ES-I3 (cell line): ENCODE measurements around the gene FOCAD.
"Not testable (repeated sequence)": the region's sequence is repeated elsewhere in the genome, so short reads cannot be mapped to it uniquely, and the experiment has no call there.

ENCODE experiments used
- H3K36me3 ChIP-seq: 2 replicates; pipeline ENCODE4 v1.6.1; 2013; ENCODE audit warnings: mild to moderate bottlenecking, low read length, control low read depth, moderate library complexity; ENCODE audit not compliant: insufficient read depth
- H3K4me1 ChIP-seq: 2 replicates; pipeline ENCODE4 v1.6.1; 2013; ENCODE audit warnings: mild to moderate bottlenecking, control low read depth, low read length; ENCODE audit not compliant: insufficient read depth
- H3K9ac ChIP-seq: 2 replicates; pipeline ENCODE4 v1.6.1; 2013; ENCODE audit warnings: low read depth, mild to moderate bottlenecking, low read length, moderate library complexity
- H3K9me3 ChIP-seq: 2 replicates; pipeline ENCODE4 v1.6.1; 2013; ENCODE audit warnings: mild to moderate bottlenecking, low read length, moderate library complexity; ENCODE audit not compliant: control insufficient read depth, insufficient read depth

FOCAD gene

GRCh38 chr9:20930836-20931235 is 246.8 kb downstream of the FOCAD start:
- Histone ChIP-seq H3K36me3 (peaks cover 4% of the 10 kb centered on the region; the same call in 1 of the 2 replicates), H3K9ac (no peak overlapping the region), H3K9me3 (no peaks in the 10 kb centered on the region), H3K4me1 (no peaks in the 10 kb centered on the region)

DNA sequence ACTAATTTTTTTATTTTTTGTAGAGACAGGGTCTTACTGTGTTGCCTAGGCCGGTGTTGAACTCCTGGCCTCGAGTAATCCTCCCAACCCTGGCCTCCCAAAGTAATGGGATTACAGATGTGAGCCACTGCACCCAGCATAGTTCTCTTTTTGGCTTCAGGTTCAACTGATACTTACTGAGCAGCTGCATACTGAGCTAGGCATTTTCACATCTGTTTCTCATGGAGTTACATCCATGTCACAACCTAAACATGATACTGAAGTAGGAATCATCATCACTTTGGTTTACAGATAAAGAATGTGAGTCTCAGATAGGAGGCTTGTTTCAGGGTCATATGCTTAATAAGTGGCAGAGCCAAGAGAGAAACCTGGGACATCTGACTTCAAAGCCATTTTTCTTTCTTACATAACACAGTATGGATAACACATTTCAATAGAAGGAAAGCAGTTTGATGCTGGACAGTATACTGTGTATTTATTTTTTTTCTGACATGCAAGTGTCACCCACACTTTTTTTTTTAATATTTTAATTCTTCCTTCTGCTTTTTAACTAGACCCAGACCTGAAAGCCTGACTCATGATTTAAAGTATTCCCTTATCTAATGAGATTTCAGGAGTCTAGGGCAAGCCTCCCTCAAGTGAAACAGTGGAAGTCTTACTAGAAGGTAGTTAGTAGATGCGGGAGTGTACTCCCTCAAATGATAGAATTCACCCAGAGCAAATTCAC is 256.6 kb downstream of the FOCAD start:
- Histone ChIP-seq H3K4me1 (no peaks in the 10 kb centered on the region), H3K9me3 (no peaks in the 10 kb centered on the region), H3K9ac (no peak overlapping the region)

DNA sequence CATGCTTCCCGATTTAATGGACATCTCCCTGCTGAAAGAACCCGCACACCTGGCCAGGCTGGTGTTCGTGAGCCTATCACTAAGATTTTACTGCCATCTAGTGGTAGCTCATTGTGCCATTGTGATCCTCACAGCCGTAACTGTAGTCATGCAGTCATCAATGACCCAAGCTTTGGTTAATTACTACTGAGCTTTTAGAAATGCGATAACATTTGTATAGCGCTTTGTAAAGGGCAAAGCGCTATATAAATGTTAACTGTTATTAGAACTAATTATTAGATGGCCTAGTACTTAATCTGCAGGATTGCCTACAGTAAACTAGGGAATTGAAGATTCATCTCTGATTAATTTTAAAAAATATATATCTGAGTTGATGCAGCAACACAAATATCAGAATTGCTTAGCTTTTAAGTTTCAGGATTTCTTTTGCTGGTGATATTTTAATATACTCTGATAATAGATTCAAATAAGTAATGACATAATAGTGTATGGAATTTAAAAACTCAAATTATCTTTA is 257.2 kb downstream of the FOCAD start:
- Histone ChIP-seq H3K9ac (no peak overlapping the region), H3K36me3 (no peaks in the 10 kb centered on the region), H3K4me1 (no peaks in the 10 kb centered on the region), H3K9me3 (no peaks in the 10 kb centered on the region)

More for the DNA sequence above, 256.6 kb downstream of the FOCAD start:
- no peaks in the 10 kb centered on the region for H3K36me3 ChIP-seq

DNA sequence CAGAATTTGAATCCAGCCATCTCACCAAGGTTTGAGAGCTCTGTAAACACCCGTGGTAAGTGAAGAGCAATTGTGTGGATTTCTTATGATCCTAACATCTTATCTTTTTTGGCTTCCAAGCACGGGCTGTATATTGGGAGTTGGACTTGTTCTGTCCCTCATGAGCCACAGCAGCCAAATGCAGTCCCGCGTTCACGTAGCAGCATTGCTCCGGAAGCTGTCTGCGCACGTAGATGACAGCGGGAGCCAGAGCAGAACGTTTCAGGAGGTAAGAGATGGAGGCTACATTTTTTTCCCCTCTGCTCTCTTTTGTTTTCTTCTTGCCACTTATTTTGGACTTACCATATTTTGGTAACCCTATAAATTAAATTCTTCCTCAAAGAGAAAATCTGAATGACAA is 260.4 kb downstream of the FOCAD start:
- Histone ChIP-seq H3K36me3 (no peaks in the 10 kb centered on the region), H3K9ac (no peak overlapping the region), H3K4me1 (peaks cover 12% of the 10 kb centered on the region; the same call in 1 of the 2 replicates), H3K9me3 (no peaks in the 10 kb centered on the region; the same call in 1 of the 2 replicates)

GRCh38 chr9:20945269-20945668 is 261.2 kb downstream of the FOCAD start:
- no peaks in the 10 kb centered on the region for H3K36me3 ChIP-seq
- peaks cover 14% of the 10 kb centered on the region; the same call in 1 of the 2 replicates for H3K4me1 ChIP-seq
- H3K9ac ChIP-seq, result no peak overlapping the region
- no peaks in the 10 kb centered on the region; the same call in 1 of the 2 replicates for H3K9me3 ChIP-seq

DNA sequence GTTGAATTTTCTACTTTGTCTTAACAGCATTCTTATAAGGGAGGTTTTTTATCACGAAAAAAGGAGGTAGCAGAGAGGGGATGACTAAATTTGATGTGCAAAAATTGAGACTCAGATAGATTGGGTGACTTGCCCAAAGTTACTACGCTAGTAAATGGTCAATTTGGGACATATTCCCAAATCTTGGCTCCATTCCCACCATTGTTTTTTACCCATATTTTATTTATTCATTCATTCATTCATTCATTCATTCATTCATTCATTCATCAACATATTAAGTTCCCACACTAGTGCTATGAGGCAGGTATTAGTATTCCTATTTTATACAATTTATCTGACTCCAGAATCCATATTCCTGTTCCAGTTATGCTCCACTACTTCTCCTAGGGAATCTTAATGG is 261.8 kb downstream of the FOCAD start:
- H3K36me3 ChIP-seq, result 0 out of 2 replicates have a peak, but pooled peaks cover 1% of the 10 kb centered on the region

GRCh38 chr9:20948703-20949102 is 264.6 kb downstream of the FOCAD start:
- Histone ChIP-seq H3K4me1 (peaks cover 14% of the 10 kb centered on the region; the same call in 1 of the 2 replicates), H3K36me3 (peaks cover 17% of the 10 kb centered on the region), H3K9me3 (no peaks in the 10 kb centered on the region; the same call in 1 of the 2 replicates), H3K9ac (no peak overlapping the region)

More for the DNA sequence above, 261.8 kb downstream of the FOCAD start:
- Histone ChIP-seq H3K9ac (no peak overlapping the region), H3K4me1 (peaks cover 14% of the 10 kb centered on the region; the same call in 1 of the 2 replicates), H3K9me3 (no peaks in the 10 kb centered on the region; the same call in 1 of the 2 replicates)

GRCh38 chr9:20950707-20951106 is 266.6 kb downstream of the FOCAD start:
- Histone ChIP-seq H3K36me3 (peaks cover 18% of the 10 kb centered on the region), H3K4me1 (peaks cover 22% of the 10 kb centered on the region; the same call in 1 of the 2 replicates), H3K9me3 (no peaks in the 10 kb centered on the region; the same call in 1 of the 2 replicates), H3K9ac (no peak overlapping the region)

DNA sequence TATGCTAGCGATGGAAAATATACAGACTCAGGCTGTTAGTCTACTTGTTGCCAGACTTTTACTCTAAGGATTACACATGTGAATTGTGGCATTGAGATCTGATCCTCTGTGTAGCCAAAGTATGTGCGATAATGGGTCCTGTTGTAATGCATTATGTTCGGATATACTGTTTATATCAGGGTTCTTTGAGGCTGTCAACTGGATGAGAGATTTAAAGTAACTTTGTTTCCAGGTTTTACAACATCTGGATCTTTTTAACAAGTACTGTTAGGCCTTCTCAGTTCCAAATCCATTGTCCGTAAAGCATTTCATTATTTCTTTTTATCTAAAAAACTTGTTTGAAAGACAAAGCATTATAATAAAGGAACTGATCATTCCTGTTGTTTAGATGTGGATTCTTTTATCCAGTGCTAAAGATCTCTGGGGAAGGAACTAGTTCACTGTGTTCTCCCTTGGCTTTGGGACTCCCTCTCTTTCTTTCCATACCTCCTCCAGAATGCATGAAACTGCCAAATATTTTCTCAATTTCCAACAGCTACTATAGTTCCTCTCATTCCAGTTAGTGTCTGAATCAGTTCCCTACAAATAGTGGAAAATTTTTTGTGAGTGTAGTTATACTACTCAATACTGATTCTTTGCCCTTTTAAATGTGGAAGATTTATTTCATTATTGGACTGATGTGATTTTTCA is 278.6 kb downstream of the FOCAD start:
- Histone ChIP-seq H3K9me3 (no peaks in the 10 kb centered on the region), H3K4me1 (no peaks in the 10 kb centered on the region), H3K36me3 (no peaks in the 10 kb centered on the region), H3K9ac (no peak overlapping the region)

DNA sequence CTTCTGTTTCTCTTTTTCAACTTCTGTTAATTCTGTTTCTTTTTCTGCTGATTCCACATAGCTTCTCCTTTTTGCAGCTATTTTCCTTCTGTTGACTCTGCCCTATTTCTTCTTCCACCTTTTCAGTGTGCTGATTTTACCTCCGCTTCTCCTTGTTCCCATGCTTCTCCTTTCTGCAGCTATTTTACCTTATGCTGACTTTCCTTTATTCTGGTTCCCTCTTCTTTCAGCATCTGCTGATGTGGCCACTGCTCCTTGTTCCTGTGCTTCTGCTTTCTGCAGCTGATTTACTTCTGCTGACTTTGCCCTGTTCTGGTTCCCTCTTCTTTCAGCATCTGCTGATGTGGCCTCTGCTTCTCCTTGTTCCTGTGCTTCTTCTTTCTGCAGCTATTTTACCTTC is 288.6 kb downstream of the FOCAD start:
- peaks cover 3% of the 10 kb centered on the region; the same call in 1 of the 2 replicates for H3K9me3 ChIP-seq
- no peaks in the 10 kb centered on the region for H3K36me3 ChIP-seq
- no peak overlapping the region for H3K9ac ChIP-seq
- H3K4me1 ChIP-seq, result no peaks in the 10 kb centered on the region

GRCh38 chr9:20973246-20973947 is 289.3 kb downstream of the FOCAD start:
- H3K9me3 ChIP-seq, H3K4me1 ChIP-seq, H3K36me3 ChIP-seq, H3K9ac ChIP-seq: not testable (repeated sequence)

DNA sequence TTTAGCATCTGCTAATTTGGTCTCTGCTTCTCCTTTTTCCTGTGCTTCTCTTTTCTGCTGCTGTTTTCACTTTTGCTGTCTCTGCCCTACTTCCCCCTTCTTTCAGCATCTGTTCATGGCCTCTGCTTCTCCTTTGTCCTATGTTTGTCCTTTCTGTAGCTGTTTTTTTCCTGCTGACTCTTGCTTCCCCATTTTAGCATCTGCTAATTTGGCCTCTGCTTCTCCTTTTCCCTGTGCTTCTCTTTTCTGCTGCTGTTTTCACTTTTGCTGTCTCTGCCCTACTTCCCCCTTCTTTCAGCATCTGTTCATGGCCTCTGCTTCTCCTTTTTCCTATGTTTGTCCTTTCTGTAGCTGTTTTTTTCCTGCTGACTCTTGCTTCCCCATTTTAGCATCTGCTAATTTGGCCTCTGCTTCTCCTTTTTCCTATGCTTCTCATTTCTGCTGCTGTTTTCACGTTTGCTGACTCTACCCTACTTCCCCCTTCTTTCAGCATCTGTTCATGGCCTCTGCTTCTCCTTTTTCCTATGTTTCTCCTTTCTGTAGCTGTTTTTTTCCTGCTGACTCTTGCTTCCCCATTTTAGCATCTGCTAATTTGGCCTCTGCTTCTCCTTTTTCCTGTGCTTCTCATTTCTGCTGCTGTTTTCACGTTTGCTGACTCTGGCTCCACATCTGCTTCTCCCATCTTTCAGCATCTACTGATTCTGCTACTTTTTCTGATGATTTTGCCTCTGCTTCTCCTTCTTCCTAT is 290.3 kb downstream of the FOCAD start:
- not testable (repeated sequence) for H3K36me3 ChIP-seq, H3K4me1 ChIP-seq, H3K9me3 ChIP-seq, H3K9ac ChIP-seq

DNA sequence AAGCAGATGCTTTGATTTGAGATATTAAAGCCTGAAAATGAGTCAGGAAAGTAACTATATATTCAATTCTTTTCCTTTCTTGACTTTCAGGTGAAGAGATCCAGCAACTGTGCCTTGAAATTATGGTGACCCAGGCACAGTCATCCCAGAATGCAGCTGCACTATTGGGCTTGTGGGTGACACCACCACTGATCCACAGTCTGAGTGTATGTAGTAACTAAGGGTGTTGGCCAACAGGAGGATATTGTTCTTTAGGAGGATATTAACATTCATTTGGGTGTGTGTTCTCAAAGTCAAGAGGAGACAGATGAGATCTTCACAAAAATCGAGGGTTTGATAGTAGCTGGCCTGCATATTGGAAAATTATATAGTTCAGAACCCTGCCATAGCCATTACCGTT is 294.2 kb downstream of the FOCAD start:
- Histone ChIP-seq H3K9me3 (no peaks in the 10 kb centered on the region), H3K4me1 (no peaks in the 10 kb centered on the region), H3K9ac (no peak overlapping the region), H3K36me3 (no peaks in the 10 kb centered on the region)
